ENCODE results near the gene ZSCAN9.

ZSCAN9 gene

GRCh38 chr6:28220257-28221133, 4.6 kb upstream of the ZSCAN9 start:
- no peak for DNase-seq (ENCODE audit: low read depth)

GRCh38 chr6:28224131-28225055, 682 bp upstream of the ZSCAN9 start:
- DNase-seq (ENCODE audit: low read depth), result no peak

- no peak for DNase-seq (ENCODE audit: low read depth)
These were observed 1.4 kb downstream of the ZSCAN9 start for GRCh38 chr6:28226460-28226859.

- no peak for DNase-seq (ENCODE audit: low read depth)
These were observed 7.7 kb downstream of the ZSCAN9 start for GRCh38 chr6:28232785-28233184.

- no peak for DNase-seq (ENCODE audit: low read depth)
These were observed 10.9 kb downstream of the ZSCAN9 start for GRCh38 chr6:28235912-28236452.

GRCh38 chr6:28239636-28240035, 14.6 kb downstream of the ZSCAN9 start:
- no peak for DNase-seq (ENCODE audit: low read depth)

GRCh38 chr6:28240471-28240870, 15.4 kb downstream of the ZSCAN9 start:
- DNase-seq (ENCODE audit: low read depth), result no peak

DNA sequence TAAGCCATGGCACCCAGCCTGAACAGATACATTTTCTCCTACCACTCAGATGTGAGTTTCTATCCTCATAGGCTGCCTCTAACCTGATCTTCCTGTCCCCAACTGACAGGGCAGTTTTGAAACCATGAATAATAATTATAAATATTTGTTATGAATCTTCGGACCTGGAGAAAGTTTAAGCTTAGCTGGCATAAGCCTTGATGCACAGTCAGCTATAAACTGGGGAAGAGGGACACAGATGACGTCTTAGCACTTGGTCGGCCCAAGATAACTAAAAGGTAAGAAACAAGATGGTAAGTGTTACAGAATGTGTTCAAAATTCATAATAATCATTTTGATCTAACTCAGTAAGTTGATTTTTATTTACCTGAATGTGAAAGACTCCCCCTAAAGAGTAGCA, 18.9 kb downstream of the ZSCAN9 start:
- DNase-seq (ENCODE audit: low read depth), result no peak

- no peak for DNase-seq (ENCODE audit: low read depth)
These were observed 20.3 kb downstream of the ZSCAN9 start for GRCh38 chr6:28245206-28245941.

DNA sequence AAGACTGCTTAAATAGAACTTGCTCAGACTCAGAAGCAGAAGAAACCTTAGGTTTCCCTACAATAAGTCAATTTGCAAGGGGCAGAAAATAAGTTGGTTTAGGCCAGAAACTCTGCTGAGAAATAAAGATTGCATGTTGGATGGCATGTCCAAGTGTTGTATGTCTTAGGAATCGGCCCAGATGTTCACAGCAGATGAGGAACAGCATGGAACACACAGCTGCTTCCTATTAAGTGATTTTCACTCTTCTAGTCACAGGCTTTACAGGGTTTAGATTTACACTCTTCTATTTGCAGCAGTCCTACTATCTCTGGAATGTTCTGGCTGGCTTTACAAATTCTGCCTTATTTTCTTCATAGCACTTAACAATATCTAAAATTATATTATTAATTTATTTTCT, 23.8 kb downstream of the ZSCAN9 start:
- no peak for DNase-seq (ENCODE audit: low read depth)

DNA sequence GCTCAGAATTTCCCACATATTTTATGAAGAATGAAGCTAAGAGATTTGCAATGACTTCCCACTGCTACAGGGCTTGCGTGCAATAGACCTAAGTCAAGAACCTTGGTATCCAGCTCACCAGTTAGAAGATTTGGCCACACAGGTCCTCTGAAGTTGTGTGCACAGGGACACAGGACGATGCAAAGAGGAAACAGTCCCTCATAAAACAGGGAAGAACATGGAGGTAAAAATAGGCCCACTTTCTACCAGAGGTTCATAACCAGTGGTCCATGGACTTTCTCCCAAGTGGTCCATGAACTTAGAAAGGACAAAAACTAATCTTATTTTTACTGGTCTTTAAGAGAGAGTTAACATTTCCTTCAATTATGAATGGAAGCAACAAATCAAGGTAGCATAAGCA, 25.7 kb downstream of the ZSCAN9 start:
- no peak for DNase-seq (ENCODE audit: low read depth)

GRCh38 chr6:28251661-28252008, 26.6 kb downstream of the ZSCAN9 start:
- DNase-seq (ENCODE audit: low read depth), result no peak

DNA sequence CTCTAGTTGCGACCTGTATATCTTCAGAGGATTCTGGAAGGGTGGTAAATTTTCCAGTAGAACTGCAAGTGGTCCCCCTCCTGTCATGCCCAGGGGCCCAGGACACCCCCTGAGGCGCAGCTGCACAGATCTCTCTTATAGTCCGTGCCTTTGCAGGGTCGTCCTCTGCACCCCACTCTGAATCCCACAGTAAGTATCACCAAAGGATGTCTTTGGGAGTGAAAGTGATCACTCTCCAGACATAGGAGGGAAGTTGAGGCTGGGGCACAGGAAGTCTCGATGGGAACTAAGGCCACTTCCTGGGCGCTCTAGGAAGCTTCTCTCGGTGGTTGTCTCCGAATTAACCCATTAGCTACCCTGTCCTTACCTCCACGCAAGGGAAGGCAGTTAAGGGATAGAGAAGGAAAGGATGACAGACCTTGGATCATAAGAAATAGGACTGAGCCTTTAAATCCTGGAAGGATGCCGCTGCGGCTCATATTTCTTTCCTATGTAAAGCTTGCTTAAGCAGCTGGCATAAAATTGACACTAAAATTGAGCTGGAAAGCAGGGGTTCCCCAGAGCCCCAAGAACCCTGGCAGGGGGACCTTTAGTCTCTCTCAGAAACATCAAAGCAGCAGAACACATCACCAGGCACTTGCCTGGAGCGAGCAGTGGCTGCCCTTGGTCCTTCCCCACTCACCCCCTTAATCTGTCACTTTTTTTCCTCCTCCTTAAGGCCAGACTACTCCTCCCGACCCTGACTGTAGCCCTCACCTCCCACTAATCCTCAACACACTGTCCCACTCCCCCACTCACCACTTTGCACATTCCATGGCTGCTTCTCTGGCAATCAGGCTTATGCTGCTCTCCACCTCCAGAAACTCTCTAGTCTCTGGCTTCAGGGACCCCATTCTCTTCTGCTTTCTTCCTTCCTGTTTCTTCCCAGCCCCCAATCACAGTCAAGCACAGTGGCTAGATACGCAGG, 27.2 kb downstream of the ZSCAN9 start, which contains the start of gene ZKSCAN4:
ZKSCAN4 (minus strand) TSS at position 261 of the 967 bp plus-strand sequence. CDS start 289 bp downstream, outside the sequence.
- peak; percentile 64 for DNase-seq (ENCODE audit: low read depth)

GRCh38 chr6:28254121-28254519, 29.0 kb downstream of the ZSCAN9 start:
- no peak for DNase-seq (ENCODE audit: low read depth)

DNA sequence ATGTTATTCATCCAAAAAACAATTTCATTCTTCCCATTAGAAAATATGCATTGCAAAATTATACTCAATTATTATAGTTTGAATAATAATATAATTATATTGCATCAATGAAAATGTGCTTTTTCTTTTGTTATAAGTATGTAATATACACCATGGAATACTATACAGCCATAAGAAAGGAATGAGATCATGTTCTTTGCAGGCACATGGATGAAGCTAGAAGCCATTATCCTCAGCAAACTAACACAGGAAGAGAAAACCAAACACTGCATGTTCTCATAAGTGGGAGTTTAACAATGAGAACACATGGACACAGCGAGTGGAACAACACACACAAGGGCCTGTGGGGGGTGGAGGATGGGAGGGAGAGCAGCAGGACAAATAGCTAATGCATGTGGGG, 32.0 kb downstream of the ZSCAN9 start:
- no peak for DNase-seq (ENCODE audit: low read depth)

DNA sequence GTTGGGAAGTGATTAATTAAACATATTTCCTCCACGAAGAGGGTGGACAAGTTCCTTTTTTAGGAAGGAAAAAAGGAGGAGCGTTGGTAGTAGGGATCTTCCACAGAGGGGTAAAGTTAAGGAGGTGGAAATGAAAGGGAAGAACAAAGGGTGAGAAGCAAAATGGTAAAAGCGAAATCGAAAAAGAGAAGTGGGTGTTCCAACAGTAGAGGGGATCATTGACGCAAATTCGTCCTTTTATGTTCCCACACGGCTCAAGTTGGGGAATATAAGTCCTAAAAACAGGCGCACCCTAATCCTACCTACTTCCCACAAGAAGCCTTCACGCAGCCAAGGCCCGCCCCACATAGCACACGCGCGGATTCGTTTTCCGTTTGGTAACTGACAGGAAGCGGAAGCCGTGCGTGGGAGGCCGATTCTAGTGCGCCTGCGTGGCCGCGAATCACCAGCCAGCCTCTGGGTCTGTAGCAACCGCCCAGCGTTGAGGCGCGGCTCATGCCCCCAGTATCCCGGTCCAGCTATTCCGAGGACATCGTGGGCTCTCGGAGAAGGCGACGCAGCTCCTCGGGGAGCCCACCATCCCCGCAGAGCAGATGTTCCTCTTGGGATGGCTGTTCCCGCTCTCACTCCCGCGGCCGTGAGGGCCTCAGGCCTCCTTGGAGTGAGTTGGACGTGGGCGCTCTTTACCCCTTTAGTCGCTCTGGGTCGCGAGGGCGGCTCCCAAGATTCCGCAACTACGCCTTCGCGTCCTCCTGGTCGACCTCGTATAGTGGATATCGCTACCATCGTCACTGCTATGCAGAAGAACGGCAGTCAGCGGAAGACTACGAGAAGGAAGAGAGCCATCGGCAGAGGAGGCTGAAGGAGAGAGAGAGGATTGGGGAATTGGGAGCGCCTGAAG, 34.1 kb downstream of the ZSCAN9 start, which contains the start of gene NKAPL:
NKAPL (plus strand) TSS at position 421 of the 901 bp plus-strand sequence; CDS start at position 496, 75 bp downstream.
- DNase-seq (ENCODE audit: low read depth), result no peak

GRCh38 chr6:28263922-28264321, 38.8 kb downstream of the ZSCAN9 start:
- no peak for DNase-seq (ENCODE audit: low read depth)

DNA sequence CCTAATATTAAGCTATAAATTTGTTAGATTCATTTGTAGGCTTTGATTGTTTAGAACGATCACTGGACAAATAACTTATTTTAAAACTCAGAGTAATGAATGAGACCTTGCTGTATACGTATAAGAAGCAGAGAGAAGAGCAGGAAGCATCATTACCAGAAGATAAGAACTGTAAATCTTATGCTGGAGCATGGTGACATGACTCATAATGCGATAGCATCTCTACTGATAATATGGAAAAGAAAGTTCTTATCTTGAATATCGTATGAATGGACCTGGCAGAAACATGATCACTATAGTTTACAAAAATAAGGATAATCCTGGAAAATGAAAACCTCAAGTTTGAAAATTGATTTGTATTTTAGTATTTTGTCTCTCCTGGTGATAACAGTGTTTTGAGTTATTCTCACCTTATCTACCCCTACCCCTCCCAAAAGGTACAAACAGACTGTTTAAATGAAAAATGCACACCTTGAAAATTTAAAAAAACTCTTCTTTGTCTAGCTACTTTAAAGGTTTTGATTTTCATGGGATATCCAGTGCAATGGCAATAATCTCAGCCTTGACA, 39.8 kb downstream of the ZSCAN9 start:
- DNase-seq (ENCODE audit: low read depth), result no peak

DNA sequence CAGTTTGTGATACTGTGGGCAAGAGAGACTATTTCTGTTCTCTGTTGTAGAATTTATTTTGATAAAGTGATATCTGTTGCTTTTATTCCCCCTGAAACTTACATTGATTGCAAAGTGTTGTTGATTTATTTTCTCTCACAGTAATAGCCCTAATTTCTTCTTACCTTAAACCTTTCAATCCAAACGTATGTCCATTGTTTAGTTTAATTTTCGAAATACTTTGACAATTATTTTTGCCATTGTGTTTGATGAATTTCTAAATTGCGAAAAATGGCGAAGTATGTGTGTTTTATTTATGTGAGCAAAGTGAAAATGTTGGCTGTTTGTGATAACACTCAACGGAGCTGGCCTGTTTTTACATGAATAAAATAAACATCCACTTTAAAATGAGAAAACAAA, 41.5 kb downstream of the ZSCAN9 start:
- DNase-seq (ENCODE audit: low read depth), result no peak

All from stimulated activated CD8-positive, alpha-beta memory T cell treated with anti-CD3 and anti-CD28 coated beads, Interleukin-15, amount 100 ng/mL, for 1 hour (primary cell).